Ammon's horn (tissue), 1 donor: ENCODE results near the gene ABLIM2.

Experiments used
- DNase-seq: peaks from one replicate; pipeline ENCODE4 v3.0.0-alpha.2; 2016; ENCODE audit warnings: low spot score

The ABLIM2 gene

DNA sequence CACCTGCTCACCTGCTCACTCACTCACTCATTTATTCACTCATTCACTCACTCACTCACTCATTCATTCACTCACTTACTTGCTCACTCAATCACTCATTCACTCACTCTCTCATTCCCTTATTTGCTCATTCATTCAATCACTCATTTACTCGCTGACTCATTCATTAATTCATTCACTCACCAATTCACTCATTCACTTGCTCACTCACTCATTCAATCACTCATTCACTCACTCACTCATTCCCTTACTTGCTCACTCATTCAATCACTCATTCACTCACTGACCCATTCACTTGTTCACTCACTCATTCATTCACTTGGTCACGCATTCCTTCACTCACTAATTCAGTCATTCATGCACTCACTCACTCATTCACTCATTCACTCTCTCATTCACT, 130.2 kb downstream of the ABLIM2 start:
- DNase-seq, result no peak

DNA sequence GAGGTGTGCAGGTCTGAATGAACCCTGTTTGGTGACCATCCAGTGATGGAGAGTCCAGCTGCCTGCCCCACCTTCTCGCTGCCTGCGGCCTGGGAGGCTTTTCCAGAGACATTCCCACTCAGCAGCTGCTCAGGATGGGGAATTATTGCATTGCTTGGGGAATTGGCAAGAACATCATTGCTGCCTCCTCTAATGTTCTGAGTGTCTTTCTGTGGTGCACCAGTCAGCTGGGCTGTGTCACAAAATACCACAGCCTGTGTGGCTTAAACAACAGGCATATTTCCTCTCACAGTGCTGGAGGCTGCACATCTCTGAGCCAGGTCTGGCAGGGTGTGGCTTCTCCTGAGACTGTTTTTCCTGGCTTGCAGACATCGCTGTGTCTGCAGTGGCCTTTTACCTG, 132.2 kb downstream of the ABLIM2 start:
- DNase-seq, result peak; percentile 69

DNA sequence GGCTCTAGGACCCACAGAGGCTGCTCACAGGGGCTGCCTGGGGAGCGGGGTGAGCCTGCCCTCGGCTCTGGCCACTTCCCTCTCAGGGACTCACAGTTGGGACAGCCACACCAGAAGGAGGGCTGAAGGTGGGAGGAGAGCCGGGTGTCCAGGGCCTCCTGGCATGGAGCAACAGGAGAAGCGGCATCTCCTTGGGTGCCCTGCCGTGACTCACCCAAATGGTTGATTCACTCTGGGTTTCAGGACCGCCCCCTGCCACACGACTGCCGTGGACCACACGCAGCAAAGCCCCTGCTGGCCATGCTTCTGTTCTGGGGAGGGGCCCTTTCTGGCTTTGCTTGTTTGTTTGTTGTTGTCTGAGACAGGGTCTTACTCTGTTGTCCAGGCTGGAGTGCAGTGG, 132.9 kb downstream of the ABLIM2 start:
- DNase-seq, result no peak

DNA sequence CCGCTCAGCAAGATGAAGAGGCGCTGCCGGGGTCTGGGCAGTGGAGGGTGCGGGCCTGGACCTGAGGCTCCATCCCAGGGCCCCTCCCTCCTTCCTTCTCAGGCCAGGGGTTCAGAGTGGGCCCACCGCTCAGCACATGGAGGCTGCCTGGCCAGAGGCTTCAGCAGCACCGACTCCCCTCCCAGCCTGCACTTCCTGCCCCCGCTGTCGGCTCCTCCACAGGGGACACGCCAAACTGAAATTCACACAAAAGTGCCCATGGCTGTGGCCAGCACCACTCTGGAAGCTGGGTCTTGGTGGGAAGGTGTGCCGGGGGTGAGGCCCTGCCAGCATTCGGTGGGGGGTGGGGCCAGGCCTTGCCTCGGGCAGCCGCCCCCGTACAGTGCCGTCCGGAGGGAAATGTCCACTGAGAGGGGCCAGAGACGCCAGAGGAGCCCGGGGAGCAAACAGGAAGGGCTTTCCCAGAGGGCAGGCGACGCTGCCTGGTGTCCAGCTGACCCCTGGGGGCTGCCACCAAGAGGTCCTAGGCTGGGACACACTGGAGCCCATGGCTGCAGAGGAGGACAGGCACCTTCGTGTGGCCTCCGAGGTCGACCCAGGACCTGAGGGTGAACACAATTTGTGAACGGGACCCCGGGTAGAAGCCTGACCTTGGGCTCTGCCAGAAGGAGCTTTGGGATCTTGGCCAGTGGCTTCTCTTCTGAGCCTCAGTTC, 134.4 kb downstream of the ABLIM2 start:
- no peak for DNase-seq

DNA sequence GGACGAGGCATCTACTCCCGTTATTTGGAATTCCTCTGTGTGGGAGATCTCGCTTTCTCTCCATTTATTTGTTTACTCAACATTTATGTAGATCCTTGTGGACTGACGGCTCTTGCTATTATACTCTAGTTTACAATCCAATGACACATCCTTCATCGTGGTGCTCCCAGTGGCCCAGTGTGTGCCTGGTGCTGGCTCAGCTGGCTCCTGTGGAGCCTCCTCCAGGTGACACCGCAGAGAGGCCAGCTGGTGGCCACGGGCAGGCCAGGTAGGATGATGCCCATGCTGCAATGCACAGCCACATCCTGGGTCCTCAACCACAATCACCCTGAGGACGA, 134.9 kb downstream of the ABLIM2 start:
- DNase-seq, result no peak

DNA sequence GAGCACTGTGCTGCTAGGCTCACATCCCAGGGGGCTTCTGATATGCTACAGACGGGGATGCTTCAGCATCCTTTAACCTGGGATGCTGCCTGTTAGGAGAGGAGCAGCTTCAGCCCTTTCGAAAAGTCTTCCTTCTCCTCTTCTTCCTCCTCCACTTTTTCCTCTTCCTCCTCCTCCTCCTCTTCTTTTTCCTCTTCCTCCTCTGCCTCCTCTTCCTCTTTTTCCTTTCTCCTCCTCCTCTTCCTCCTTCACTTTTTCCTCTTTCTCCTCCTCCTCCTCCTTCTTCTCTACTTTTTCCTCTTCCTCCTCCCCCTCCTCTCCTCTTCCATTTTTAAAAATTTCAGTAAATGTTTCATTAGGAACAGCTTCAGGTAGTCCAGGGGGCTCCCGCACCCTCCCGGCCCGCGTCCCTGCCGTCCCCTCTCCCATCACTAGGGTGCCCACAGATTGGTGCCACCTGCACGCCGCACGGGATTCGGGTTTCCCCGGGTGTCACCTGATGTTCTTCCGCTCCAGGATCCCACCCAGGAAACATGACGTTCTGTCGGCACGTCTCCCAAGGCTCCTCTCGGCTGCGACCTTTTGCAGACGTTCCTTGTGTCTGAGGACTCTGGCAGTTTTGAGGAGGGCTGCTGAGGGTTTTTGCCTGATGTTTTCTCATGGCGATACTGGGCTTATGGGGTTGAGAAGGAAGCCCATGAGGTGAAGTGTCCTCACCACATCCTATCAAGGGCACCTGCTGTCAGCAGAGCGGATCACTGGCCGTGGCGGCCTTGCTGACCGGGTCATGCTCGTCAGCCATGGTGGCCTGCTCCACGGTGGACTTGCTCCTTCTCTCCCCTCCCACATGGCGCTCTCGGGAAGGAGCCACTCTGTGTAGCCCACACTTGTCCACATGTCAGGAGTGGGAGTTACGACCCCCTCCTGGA, 135.6 kb downstream of the ABLIM2 start:
- no peak for DNase-seq

DNA sequence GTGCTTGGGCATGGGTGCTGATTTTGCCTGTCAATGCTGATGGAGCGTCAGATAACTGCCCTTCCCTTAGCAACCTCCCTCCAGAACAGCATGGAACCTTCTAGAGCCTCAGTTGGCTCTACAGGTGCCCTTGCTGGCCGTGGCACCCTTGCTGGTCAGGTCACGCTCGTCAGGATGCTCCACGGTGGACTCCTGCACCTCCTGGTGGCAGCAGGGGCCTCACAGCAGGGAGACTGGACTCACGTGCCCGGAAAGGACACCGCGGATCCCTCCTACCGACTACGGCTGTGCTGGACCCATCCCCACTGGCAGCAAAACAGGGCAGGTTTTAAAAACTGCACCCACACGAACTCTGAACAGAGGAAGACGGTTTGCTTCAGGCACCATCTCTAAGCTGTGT, 136.8 kb downstream of the ABLIM2 start:
- no peak for DNase-seq

DNA sequence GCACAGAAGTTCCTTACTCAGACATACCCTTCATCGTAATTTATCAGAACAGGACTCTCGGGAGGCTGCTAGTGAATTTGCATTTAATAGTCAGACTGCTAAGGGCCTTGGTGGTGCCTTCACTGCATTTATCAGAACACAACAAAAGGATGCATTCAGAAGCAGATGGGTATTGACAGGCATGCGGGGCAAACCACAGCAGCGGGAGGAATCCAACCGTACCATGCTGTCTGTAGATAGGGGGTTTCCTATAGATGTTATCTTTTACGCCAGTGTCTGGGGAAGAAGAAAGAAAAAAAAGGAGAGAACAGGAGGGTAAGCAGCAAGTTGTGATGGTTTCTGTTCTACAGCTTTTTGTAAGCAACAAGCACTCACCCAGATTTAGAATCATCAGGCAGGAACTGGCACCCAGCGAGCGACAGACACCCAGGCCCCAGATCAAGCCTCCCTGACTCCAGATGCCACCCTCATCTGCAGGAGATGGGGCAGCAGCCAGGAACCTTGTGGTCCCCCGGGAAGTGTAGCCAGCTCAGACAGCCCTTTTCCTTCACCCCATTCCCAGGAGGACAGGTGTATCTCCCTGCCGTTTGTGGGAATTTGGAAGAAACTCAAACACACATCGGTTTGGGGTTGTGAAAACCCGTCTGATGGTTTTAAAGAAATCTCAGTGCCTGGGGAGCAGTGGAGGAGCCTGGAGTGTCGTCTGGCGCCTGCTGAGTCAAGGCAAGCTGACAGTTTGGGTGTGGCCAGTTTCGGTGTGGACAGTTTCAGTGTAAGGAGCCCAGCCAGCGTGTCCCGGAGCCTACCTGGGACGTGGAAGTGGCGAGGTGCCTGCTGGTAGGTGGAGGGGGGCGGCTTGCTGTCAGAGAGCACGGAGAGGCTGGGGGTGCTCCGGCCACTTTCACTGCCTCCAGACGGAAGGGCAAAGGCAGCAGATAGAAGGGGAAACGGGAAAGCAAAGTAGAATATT, 138.9 kb downstream of the ABLIM2 start:
- peak; percentile 82 for DNase-seq

DNA sequence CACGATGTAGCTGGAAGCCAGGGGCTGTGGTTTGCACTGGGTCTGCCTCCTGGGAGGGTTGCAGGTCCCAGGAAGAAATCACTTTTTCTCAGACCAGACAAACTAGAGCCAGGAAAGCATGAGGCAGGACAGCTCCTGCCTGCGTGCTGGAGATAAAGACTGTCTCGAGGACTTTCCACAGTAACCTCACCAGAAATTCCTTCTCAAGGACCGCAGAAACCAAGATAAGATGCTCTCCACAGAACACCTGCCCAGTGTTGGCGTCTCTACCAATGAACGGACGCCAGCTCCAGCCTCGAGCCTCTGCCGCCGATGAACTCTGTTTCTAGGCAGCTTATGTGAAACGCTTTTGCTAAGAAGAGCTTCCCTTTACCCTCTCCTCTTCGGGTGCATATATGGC, 142.1 kb downstream of the ABLIM2 start:
- no peak for DNase-seq

DNA sequence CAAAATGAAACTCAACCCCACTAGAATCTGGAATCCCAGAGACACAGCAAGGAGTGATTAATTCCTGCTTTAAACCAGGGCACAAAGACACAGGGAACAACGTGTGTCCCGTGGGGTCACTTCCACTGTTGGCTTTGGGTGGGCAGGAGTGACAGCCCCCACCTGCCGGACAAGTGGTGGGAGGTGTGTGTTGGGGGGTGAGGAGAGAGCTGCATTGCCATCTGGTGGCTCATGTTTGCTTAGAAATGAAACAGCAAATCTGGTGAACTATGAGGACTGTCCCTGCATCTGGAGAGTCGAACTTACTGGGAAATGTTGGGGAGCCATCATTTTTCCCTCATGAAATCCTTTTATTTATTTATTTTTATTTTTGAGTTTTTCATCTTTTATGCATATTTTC, 143.1 kb downstream of the ABLIM2 start:
- peak; percentile 64 for DNase-seq

DNA sequence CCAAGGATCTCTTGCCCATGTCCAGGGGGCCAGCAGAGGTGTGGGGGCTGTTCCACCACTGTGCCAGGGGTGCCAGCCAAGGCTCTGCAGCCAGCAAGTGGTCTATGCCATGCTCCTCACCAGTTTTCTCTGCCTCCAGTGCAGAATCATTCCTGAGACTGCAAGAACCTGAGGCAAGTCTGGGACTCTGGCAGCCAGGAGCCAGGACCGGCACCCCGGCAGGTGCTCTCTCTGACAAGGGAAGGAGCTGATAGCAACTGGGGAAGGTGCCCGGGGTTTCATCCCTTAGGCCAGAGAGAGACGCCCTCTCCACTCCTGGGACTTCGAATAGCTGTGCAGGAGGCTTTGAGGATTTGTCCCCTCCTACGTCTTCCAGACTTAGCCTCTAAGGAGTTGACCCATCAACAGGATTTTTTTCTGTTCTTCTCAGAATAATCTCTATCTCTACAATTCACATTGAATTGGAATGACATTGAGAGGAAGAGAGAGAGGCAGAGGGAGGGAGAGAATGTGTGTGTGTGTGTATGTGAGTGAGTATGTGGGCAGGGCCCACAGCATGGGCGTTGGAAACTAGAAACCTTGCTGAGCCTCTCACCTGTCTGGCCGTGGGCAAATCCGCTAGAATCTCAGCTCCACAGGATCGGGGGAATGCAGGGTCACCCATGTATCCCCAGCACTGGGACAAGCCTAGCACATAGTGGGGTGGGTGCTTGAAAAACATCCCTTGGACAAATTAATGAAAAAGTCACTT, 144.5 kb downstream of the ABLIM2 start:
- no peak for DNase-seq

DNA sequence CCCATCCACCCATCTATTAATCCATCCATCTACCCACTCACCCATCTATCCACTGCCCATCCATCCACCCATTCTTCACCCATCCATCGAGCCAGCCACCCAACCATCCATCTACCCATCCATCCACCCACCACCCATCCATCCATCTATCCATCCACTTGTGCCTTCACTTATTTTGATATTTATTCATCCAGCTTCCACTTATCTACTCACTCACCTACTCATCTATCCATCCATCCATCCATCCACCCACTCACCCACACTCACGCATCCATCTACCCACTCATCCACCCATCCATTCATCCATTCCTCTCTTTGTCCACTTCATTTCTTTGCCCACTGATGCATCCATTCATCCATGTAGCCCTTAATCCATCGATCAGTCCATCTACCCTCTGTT, 146.1 kb downstream of the ABLIM2 start:
- DNase-seq, result no peak

DNA sequence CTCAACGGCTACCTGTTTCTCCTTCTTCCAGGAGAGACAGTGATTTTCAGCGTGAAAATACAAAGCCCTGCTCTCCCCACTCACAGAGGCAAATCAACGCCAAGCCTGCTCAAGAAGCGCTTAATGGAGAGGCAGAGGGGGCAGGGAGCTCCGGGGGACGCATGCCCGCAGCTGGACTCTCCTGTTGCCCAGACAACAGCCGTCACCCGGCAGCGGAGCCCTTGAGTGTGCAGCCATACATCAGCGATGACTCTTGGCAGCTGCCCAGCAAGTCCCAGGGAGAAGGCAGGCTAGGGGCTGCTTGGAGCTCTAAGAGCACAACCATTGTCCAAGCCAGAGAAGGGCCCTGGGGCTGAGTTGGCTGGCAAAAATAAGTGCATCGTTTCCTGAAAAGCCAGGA, 148.0 kb downstream of the ABLIM2 start:
- DNase-seq, result peak; percentile 90

DNA sequence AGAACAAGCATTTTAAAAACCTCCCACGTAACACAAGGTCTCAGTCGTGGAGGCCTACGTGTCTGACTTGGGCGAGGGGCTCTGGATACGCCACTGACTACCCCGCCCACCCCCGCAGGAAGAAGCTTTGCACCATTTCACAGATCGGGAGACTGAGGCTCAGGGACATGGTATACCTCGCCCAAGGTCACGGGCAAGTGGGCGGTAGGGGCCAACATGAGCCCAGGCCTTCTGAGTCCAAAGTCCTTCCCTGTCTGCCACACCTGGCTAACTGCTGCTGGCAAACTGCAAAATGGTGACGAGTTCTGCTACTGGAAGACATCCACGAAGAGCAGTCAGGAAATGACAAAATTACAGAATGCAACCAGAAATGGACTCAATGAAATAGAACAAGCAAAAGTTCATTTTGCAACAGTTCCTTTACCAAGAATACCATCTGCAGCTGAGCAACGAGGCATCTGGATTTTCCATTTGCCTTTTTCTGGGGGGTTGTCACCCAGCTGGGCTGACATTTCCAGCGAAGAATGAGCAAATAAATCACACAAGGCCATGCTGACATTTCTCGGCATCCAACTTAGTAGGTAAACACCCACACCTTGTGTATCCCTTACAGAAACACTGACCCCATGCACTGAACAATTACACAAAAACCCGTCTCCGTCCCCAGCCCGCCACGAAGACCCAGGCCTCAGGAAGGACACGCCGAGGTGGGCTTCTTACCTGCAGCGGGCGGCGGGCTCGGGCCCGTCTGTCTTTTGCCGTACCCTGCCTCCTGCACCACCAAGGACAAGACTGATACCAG, 148.7 kb downstream of the ABLIM2 start:
- no peak for DNase-seq

DNA sequence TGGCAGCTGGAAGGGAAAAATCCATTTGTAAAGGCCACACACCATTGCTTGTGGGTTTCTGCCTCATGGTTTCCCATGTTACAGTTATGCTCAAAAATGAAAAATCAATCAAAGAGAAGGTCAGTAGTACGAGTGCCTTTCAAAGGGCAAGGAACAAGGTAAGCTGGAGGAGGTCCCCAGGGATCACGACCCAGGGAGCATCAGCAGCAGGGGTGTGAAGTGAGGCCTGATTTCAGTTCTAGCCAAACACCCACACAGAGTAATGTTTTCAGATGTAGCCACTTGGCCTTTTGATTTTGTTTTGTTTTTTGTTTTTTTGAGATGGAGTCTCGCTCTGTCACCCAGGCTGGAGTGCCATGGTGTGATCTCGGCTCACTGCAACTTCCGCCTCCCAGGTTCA, 149.5 kb downstream of the ABLIM2 start:
- no peak for DNase-seq

DNA sequence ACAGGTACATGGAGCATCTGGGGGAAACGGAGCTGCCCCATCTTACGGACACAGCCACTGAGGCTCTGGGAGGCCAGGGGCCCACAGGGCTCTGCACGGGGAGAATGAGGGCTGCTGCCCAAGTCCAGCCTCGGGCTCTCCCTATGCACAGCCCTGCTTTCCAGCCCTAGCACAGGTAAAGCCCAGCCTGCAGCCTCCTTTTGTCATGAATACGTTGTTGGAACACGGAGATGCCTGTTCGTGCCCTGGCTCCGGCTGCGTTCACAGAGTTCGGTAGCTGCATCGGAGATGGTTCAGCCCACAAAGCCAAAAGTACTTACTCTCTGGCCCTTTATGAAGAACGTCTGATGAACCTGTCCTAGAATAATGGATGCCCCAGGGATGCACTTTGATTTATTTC, 150.2 kb downstream of the ABLIM2 start:
- no peak for DNase-seq

DNA sequence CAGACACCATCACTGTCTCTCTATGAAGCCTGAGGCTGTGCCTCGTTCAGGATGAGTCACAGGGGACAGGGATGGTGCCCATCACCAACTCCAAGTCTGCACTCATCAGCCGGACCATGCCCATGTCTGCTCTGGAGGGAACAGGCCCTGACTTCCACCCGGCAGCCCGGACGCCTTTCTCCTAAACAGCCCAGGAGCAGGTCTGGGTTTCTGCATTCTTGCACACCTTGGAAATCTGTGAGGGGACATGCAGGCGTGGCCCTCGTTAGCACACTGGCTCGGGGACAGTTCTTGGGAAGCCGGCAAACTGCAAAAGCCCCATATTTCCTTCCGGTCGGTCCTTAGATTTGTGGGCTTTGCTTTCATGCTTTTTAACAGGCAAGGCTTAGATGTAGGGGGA, 151.0 kb downstream of the ABLIM2 start:
- no peak for DNase-seq

DNA sequence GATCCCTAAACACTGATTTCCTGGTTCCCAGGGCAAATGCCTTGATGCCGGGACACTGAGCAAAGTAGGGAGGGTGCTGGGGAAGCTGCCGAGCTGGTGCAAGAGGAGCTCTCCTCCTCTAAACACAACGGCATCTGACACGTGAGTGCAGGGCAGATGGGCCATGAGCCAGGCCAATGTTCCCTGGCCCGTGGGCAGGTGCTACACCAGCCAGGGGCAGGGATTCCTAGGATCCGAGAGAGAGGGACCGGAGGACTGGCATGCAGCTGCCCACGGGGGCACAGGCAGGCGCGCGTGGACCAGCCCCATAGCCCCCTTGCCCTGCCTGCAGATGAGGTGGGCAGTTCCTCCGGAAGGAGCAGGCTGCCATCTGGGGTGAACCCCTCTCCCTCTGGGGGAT, 152.1 kb downstream of the ABLIM2 start:
- no peak for DNase-seq

DNA sequence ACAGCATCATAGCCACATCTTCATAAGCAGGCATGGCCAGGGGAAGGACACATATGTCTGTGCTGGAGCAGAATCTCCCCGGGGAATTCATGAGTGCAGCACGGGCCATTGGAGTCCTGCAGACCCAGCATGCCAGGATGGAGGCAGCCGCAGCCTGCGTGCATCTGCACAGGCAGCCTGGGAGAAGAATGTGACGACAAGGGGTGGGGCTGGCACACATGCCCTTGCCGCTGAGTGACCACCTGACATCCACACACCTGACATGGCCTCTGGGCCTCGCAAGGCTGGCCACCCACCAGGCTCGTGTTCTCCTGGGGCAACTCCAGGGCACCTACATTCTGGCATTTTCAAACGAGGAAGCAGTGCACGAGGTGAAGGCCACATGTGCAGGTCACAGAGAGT, 152.8 kb downstream of the ABLIM2 start:
- DNase-seq, result no peak

DNA sequence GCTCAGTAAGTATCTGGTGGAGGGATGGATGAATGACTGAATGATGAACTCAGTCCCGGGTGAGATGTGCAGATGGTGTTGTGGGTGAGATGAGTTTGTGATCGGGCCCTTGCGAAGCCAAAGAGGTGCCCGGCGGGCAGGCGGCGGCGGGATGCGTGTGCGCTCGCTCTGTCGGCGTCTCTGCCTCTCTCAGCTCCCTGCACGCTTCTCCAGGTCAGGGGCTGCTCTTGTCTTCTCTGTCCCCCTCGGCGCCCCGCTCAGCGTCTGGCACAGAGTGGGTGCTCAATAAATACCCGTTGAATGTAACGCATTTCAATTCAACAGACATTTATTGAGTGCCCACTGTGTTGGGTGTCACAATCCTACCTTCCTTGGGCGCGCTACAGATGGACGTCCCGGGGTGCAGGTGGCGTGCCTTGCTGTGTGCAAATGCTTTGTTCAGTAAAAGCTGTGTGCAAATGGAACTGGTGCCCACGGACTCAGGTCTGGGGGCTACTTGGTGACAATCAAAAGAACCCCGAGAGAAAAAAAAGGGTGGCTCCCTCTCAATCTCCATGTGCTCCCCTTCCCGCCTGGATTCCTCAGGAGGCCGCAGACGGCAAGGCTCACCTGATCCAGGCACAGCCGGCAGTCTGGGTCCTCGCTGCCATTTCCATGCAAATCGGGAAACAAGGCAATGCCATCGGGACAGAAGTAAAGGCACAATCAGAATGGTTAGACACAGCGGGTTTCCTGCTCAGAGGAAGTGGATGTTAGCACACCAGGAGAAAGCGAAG, 153.4 kb downstream of the ABLIM2 start:
- no peak for DNase-seq
